Esophagus squamous epithelium (tissue), 5 donors: ENCODE measurements around the gene SYTL3. TPM values are rescaled to one million over a fixed set of nuclear protein-coding genes. Genes with fewer than 3 reads are reported as not detected.
"Not testable (repeated sequence)": the region's sequence is repeated elsewhere in the genome, so short reads cannot be mapped to it uniquely, and the experiment has no call there.

Experiments used
- DNase-seq: peaks from one replicate; lab custom pipeline; 2025; lab: John Stamatoyannopoulos, UW
- H3K27ac ChIP-seq, 4 donors: fragments of 200-600 bp; sonication (generic); one replicate each; pipeline ENCODE4 v1.5.1; 2016 to 2019; ENCODE audit warnings: mild to moderate bottlenecking in 1 of 4
- H3K27me3 ChIP-seq, 4 donors: fragments of 200-600 bp; sonication (generic); 1 replicate in 3 of 4; 2 replicates in 1 of 4; pipeline versions ENCODE4 v1.5.1 to v1.6.0; 2017 to 2021; ENCODE audit warnings: antibody characterized with exemption in 1 of 4
- H3K36me3 ChIP-seq, 3 donors: fragments of 200-600 bp; sonication (generic); one replicate each; pipeline ENCODE4 v1.5.1; 2016 to 2019
- H3K4me1 ChIP-seq, 3 donors: fragments of 200-600 bp; sonication (generic); one replicate each; pipeline ENCODE4 v1.5.1; 2017 to 2019
- H3K4me3 ChIP-seq, 4 donors: fragments of 200-600 bp; sonication (generic); 1 replicate in 3 of 4; 2 replicates in 1 of 4; pipeline ENCODE4 v1.5.1; 2016 to 2019; ENCODE audit warnings: mild to moderate bottlenecking in 2 of 4, moderate library complexity in 1 of 4
- H3K9me3 ChIP-seq, 3 donors: fragments of 200-600 bp; sonication (generic); one replicate each; pipeline ENCODE4 v1.5.1; 2016 to 2019
- POLR2A ChIP-seq, 4 donors: fragments of 450-650 bp; IDR thresholded peaks; one replicate each; pipeline ENCODE4 v1.6.1; 2017; ENCODE audit warnings: antibody characterized with exemption in 4 of 4, mild to moderate bottlenecking in 4 of 4, moderate library complexity in 3 of 4
- WGBS, 2 donors: methylation state at CpG; one replicate each; pipeline ENCODE4 v1.1.5; 2018; 5-methylcytosine and 5-hydroxymethylcytosine counted together
- intact Hi-C: fragments of 100-400 bp; cut with DNase I; formaldehyde crosslinking; loops from one replicate; pipeline ENCODE4 v1.15.0; 2022
- total RNA-seq, 4 donors: library from RNA; depleted of rRNA; stranded (reverse); fragments of >200 nt; gene quantifications; one replicate each; pipeline ENCODE4 v1.1.0, GENCODE V29; 2016
- TF ChIP-seq, protein P1 (sequence below), 6 experiments: fragments of 450-650 bp in 4 of 6; fragments of 200-600 bp in 2 of 6; sonication (generic) in 2 of 6; IDR thresholded peaks; one replicate each; pipeline ENCODE4 v1.5.1; 2016 to 2019; ENCODE audit warnings: antibody characterized with exemption in 6 of 6, mild to moderate bottlenecking in 4 of 6, moderate library complexity in 4 of 6
- donor health status: DM: yes; HTN: yes; CAD: no.

The SYTL3 gene
- total RNA-seq, 4 donors from 2014 or later = 1.6 to 8.0 (median 3.0) TPM

DNA sequence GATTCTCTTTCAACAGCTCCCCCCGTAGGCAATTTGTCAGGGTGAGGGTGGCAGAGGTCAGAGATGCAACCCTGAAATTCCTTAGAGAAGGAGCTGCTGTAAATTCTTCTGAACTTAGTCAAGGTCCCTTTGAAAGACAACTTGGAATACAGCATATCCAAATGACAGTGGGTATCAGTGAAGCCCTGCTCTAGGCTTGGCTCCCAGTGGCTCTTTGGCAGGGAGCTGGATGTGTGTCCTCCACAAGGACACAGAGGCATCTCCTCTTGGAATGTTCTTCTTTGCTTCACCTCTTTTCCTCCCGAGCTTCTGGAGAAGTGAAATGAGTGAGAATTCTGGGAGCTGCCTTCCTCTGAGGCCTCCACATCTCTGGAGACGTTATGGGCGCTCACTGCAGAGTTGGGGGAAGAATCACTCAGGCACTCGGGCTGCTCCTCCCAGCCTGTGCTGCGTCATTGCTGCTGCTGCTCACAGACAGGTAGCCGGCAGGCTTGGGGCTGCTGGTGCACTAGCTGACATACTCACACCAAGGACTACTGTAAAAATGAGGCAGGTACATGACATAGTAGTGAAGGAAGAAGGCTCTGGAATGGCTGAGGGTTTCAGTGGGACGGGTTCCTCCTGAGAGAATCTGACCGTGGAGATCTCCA lies 39.4 kb upstream of the SYTL3 start:
- no peaks in the 10 kb centered on the region for H3K9me3 ChIP-seq
- no peak overlapping the region for H3K27ac ChIP-seq
- WGBS, 2 donors = 89% methylated on average over 4 of the region's 9 CpGs; no CpG with 5 or more reads in 1 of the 2 donors
- no peaks in the 10 kb centered on the region for H3K4me1 ChIP-seq
- intact Hi-C loops = no loop called here
- H3K36me3 ChIP-seq = peaks cover 17 to 99% (median 30%) of the 10 kb centered on the region in 3 donors
- no peaks in the 10 kb centered on the region for H3K27me3 ChIP-seq
- TF ChIP-seq POLR2A (IDR thresholded peaks at IDR 0.05) = no peak
- TF ChIP-seq, protein P1, sequence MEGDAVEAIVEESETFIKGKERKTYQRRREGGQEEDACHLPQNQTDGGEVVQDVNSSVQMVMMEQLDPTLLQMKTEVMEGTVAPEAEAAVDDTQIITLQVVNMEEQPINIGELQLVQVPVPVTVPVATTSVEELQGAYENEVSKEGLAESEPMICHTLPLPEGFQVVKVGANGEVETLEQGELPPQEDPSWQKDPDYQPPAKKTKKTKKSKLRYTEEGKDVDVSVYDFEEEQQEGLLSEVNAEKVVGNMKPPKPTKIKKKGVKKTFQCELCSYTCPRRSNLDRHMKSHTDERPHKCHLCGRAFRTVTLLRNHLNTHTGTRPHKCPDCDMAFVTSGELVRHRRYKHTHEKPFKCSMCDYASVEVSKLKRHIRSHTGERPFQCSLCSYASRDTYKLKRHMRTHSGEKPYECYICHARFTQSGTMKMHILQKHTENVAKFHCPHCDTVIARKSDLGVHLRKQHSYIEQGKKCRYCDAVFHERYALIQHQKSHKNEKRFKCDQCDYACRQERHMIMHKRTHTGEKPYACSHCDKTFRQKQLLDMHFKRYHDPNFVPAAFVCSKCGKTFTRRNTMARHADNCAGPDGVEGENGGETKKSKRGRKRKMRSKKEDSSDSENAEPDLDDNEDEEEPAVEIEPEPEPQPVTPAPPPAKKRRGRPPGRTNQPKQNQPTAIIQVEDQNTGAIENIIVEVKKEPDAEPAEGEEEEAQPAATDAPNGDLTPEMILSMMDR (IDR thresholded peaks at IDR 0.05) = no peak
- no peak for DNase-seq
- H3K4me3 ChIP-seq = no peak overlapping the region

DNA sequence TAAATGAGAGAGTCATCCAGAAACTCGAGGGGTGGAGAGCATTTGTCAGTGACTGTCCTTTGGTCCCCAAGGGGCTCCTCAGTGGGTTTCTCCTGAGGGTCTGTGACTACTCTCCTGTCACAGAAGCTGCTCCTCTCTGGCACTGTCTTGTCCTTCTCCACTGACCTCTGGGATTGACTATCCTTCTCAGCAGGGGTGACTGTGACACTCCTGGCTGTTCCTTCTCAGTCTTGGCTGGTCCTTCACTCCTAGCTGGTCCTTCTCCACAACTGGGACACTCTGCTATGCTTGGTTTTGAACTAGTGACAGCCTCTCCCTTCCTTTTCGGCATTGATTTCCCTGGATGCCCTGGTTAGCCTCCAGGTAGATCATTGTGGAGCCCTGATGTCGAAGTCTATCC lies 38.8 kb upstream of the SYTL3 start:
- Histone ChIP-seq H3K4me3 (no peak overlapping the region), H3K27me3 (no peaks in the 10 kb centered on the region), H3K9me3 (no peaks in the 10 kb centered on the region), H3K4me1 (no peaks in the 10 kb centered on the region), H3K36me3 (peaks cover 17 to 98% (median 25%) of the 10 kb centered on the region in 3 donors), H3K27ac (no peak overlapping the region)
- intact Hi-C loops = no loop called here
- TF ChIP-seq, protein P1 (IDR thresholded peaks at IDR 0.05) = no peak
- TF ChIP-seq POLR2A (IDR thresholded peaks at IDR 0.05) = no peak
- WGBS, 2 donors = 83 to 88% methylated on average over 3 of the region's 3 CpGs
- no peak for DNase-seq

DNA sequence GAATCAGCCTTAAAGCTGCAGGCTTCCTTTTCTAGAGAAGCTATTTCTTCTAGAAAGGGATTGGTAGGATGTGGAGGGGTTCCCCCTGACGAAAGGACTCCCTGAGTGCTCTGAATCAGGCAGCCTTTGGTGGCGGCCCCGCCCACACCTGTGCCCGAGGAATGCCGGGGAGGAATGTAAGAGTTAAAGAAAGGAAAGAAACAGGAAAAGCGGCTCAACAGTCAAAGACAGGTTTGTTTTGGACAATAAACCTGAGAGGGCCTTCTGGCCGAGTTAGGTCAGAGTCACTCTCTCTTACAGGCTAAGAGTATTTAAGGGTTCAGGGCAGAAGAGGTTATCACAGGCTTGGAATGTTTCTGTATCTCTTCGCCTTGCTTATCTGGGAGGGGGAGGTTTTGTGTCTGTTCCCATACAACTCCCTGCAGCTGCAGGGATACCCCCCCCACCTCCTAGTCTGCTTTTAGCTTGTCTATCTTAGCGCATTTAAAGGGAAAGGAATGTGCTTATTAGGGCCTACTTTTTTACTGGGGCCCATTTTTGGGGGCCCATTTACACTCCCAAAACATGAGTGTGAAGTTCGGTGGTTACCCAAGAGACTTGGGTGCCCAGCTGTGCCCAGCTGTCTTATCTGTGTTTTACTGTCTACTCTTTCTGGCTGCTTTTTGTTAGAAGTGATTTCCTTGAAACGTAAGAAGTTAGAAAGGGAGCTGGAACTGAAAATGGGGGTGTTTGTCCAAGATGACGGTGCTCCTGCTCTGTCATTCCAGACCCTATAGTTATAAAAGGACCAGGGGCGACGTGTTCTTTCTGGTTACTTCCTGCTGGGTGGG lies 38.1 kb upstream of the SYTL3 start:
- TF ChIP-seq, protein P1 (IDR thresholded peaks at IDR 0.05) = no peak
- no peak for TF ChIP-seq POLR2A (IDR thresholded peaks at IDR 0.05)
- DNase-seq = no peak
- no peak overlapping the region for H3K4me3 ChIP-seq
- H3K27me3 ChIP-seq = no peaks in the 10 kb centered on the region
- no peaks in the 10 kb centered on the region for H3K4me1 ChIP-seq
- peaks cover 17 to 91% (median 22%) of the 10 kb centered on the region in 3 donors for H3K36me3 ChIP-seq
- no peaks in the 10 kb centered on the region for H3K9me3 ChIP-seq
- intact Hi-C loops = no loop called here
- WGBS, 2 donors = 77 to 80% methylated on average over 13 to 14 of the region's 14 CpGs
- no peak overlapping the region for H3K27ac ChIP-seq

DNA sequence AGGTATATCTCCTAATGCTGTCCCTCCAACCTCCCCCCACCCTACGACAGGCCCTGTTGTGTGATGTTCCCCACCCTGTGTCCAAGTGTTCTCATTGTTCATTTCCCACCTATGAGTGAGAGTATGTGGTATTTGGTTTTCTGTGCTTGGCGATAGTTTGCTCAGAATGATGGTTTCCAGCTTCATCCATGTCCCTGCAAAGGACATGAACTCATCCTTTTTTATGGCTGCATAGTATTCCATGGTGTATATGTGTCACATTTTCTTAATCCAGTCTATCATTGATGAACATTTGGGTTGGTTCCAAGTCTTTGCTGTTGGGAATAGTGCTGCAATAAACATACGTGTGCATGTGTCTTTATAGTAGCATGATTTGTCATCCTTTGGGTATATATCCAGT lies 35.2 kb upstream of the SYTL3 start:
- peaks cover 10 to 81% (median 13%) of the 10 kb centered on the region in 3 donors for H3K36me3 ChIP-seq
- H3K9me3 ChIP-seq, H3K27me3 ChIP-seq, H3K27ac ChIP-seq, DNase-seq, H3K4me3 ChIP-seq, H3K4me1 ChIP-seq, intact Hi-C loops: not testable (repeated sequence)
- 97 to 100% methylated on average over 3 of the region's 3 CpGs for WGBS, 2 donors

DNA sequence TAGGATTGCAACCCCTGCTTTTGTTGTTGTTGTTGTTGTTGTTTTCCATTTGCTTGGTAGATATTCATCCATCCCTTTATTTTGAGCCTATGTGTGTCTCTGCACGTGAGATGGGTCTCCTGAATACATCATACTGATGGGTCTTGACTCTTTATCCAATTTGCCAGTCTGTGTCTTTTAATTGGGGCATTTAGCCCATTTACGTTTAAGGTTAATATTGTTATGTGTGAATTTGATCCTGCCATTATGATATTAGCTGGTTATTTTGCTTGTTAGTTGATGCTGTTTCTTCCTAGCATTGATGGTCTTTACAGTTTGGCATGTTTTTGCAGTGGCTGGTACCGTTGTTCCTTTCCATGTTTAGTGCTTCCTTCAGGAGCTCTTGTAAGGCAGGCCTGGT lies 31.6 kb upstream of the SYTL3 start:
- intact Hi-C loops, H3K4me1 ChIP-seq, H3K27me3 ChIP-seq, H3K9me3 ChIP-seq, DNase-seq, H3K27ac ChIP-seq, H3K4me3 ChIP-seq: not testable (repeated sequence)
- peaks cover 4 to 78% (median 5%) of the 10 kb centered on the region in 3 donors for H3K36me3 ChIP-seq
- 95 to 97% methylated on average over 3 of the region's 3 CpGs for WGBS, 2 donors
